GM18870 (cell line): ENCODE measurements around the gene MRM2.
"Not testable (repeated sequence)": the region's sequence is repeated elsewhere in the genome, so short reads cannot be mapped to it uniquely, and the experiment has no call there.

ENCODE experiments used
- ATAC-seq: cut with Tn5 transposase; IDR thresholded peaks from one replicate; pipeline ENCODE4 v1.9.1; 2021; ENCODE audit warnings: moderate library complexity; ENCODE audit not compliant: unreplicated experiment

Gene MRM2

GRCh38 chr7:2269089-2269990, 27.3 kb upstream of the MRM2 start:
- not testable (repeated sequence) for ATAC-seq

GRCh38 chr7:2266911-2267310, 24.9 kb upstream of the MRM2 start:
- ATAC-seq = no peak

GRCh38 chr7:2264158-2264557, 22.2 kb upstream of the MRM2 start:
- ATAC-seq = no peak

- ATAC-seq = no peak
Measured at GRCh38 chr7:2263176-2263575, 21.2 kb upstream of the MRM2 start.

GRCh38 chr7:2261611-2262010, 19.6 kb upstream of the MRM2 start:
- ATAC-seq = no peak

- ATAC-seq = no peak
Measured at GRCh38 chr7:2260820-2261219, 18.8 kb upstream of the MRM2 start.

GRCh38 chr7:2259480-2259879, 17.5 kb upstream of the MRM2 start:
- ATAC-seq = no peak

GRCh38 chr7:2258661-2259365, 16.8 kb upstream of the MRM2 start:
- no peak for ATAC-seq

GRCh38 chr7:2257651-2258050, 15.6 kb upstream of the MRM2 start:
- no peak for ATAC-seq

- ATAC-seq = no peak
Measured at GRCh38 chr7:2257046-2257551, 15.1 kb upstream of the MRM2 start.

- ATAC-seq = no peak
Measured at GRCh38 chr7:2256306-2257045, 14.5 kb upstream of the MRM2 start.

GRCh38 chr7:2255145-2256139, 13.4 kb upstream of the MRM2 start:
- no peak for ATAC-seq

- no peak for ATAC-seq
Measured at GRCh38 chr7:2254429-2255144, 12.6 kb upstream of the MRM2 start.

GRCh38 chr7:2253525-2254244, 11.7 kb upstream of the MRM2 start:
- ATAC-seq = no peak

- no peak for ATAC-seq
Measured at GRCh38 chr7:2253021-2253420, 11.0 kb upstream of the MRM2 start.

GRCh38 chr7:2251841-2252771, 10.1 kb upstream of the MRM2 start:
- no peak for ATAC-seq

- no peak for ATAC-seq
Measured at GRCh38 chr7:2251381-2251780, 9.4 kb upstream of the MRM2 start.
